Sigmoid colon (tissue), 3 donors: Measurements from ENCODE around the gene GGT6.

Source experiments
- CTCF ChIP-seq, 4 experiments: fragments of 450-650 bp in 3 of 4; fragments of 200-600 bp in 1 of 4; IDR thresholded peaks; one replicate each; pipeline ENCODE4 v1.5.1; 2016 to 2019; ENCODE audit warnings: antibody characterized with exemption in 4 of 4, mild to moderate bottlenecking in 3 of 4, moderate library complexity in 2 of 4
- POLR2A ChIP-seq, 2 donors: fragments of 450-650 bp; IDR thresholded peaks; one replicate each; pipeline ENCODE4 v1.6.1; 2016; ENCODE audit warnings: antibody characterized with exemption in 2 of 2, mild to moderate bottlenecking in 2 of 2, moderate library complexity in 2 of 2

DNA sequence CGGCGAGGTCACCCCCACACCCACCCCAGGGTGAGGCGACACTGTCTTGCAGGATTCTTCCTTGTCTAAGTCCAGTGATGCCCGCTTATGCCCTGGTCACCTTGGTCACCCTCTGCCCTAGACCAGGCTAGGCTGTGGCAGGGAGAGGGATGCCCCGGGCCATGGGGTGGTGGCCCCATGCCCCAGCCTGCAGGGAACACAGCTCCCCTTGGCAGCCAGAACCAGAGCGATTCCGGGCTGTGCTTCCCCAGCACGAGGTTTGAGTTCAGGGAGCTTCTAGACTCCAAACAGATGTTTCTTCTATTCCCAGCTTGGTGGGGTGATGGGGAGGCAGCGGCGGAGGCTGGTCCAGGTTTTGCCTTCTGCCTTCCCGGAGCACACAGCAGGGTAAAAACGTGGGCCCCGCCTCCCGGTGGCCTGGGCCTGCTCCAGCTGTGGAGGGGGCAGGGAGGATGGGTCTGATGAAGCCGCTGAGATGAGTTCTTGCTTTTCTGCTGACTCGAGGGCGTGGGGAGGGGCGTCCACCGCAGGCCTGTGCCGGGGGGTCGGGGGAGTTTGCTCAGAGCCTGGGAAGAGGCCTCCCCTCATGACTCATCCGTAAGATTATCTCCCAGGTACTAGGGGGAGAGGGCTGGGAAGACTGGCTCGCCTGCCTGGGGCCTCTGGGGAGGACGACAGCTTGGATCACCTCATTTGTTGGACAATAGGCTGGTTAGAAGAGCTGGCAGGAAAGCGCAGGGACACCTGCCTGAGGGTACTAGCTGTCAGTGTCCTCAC is 39.3 kb upstream of the GGT6 start:
- no peak for TF ChIP-seq POLR2A (IDR thresholded peaks at IDR 0.05)
- TF ChIP-seq CTCF (IDR thresholded peaks at IDR 0.05), result no peak
